Measurements from ENCODE around the gene EZR. TPM values are rescaled to one million over a fixed set of nuclear protein-coding genes. Genes with fewer than 3 reads are reported as not detected.
A peak's percentile ranks its signal among the peaks of the same experiment; 100 is the strongest.

Gene EZR
- total and polyA plus RNA-seq, 2 donors (not counting 1 experiment from before 2014, with no cell fraction given), result 227 to 945 TPM

GRCh38 chr6:158843751-158844683 lies 24.8 kb upstream of the EZR start:
- peak; percentile 53 for DNase-seq
- Histone ChIP-seq H3K79me2 (ENCODE audit: control insufficient read depth, insufficient read depth, low read length) (peaks cover 4% of the 10 kb centered on the region), H3K27ac (ENCODE audit: low read length in 2 of 2) (peak overlapping the region; percentile 62 to 79), H3K9ac (ENCODE audit: low read length) (no peak overlapping the region), H3K4me1 (ENCODE audit: control insufficient read depth in 2 of 2, insufficient read depth in 2 of 2, low read length in 2 of 2) (peaks cover 23 to 24% of the 10 kb centered on the region in 2 donors), H4K20me1 (ENCODE audit: control insufficient read depth, insufficient read depth, low read length, poor library complexity, severe bottlenecking) (no peaks in the 10 kb centered on the region), H3K36me3 (replicated peaks in 1 of 2; ENCODE audit: control extremely low read depth in 1 of 2, control insufficient read depth in 1 of 2, extremely low read depth in 1 of 2, insufficient read depth in 2 of 2, low read length in 1 of 2) (no peaks in the 10 kb centered on the region), H2AFZ (ENCODE audit: insufficient read depth, low read depth, low read length, poor library complexity, severe bottlenecking) (peak overlapping the region; percentile 32), H3K9me3 (ENCODE audit: control extremely low read depth in 1 of 3, control insufficient read depth in 2 of 3, insufficient read depth in 1 of 3, low read length in 2 of 3) (no peaks in the 10 kb centered on the region), H3K27me3 (replicated peaks in 1 of 4; ENCODE audit: control extremely low read depth in 1 of 4, control insufficient read depth in 3 of 4, insufficient read depth in 4 of 4, low read length in 3 of 4) (no peaks in the 10 kb centered on the region), H3K4me2 (replicated peaks; ENCODE audit: low read depth, low read length, poor library complexity, severe bottlenecking) (peak overlapping the region; percentile 51), H3K4me3 (ENCODE audit: control extremely low read depth in 1 of 5, extremely low read depth in 1 of 5, insufficient read depth in 1 of 5, low read depth in 2 of 5, low read length in 4 of 5) (no peak overlapping the region)
- TF ChIP-seq EZH2 (IDR thresholded peaks at IDR 0.05; ENCODE audit: borderline replicate concordance, insufficient read depth, low read depth, low read length, poor library complexity, severe bottlenecking), result no peak
- Mint-ChIP-seq H3K27ac (peak overlapping the region; percentile 53), H3K9me3 (ENCODE audit: insufficient read depth) (no peaks in the 10 kb centered on the region), H3K4me3 (peak overlapping the region; percentile 2), H3K4me1 (peaks cover 38% of the 10 kb centered on the region), H3K27me3 (no peaks in the 10 kb centered on the region)
- peak; percentile 57 for ATAC-seq (ENCODE audit: low read depth)
- ChIA-PET POLR2A (interaction anchor here (0.5 to 2.5 kb wide), 8 partner anchors 9 to 1082 kb away, joined by 3 to 14 read pairs (median 6); partner anchors contain the start of gene EZR), CTCF (interaction anchor here (0.6 to 2.1 kb wide), 5 partner anchors 8 to 25 kb away, joined by 3 to 6 read pairs (median 4); no protein-coding TSS in a partner anchor)
- 87% methylated on average over 3 of the region's 10 CpGs for WGBS (ENCODE audit: insufficient coverage)
- intact Hi-C loops (cut with micrococcal nuclease), result no loop called here

- H3K27me3 Mint-ChIP-seq, result no peaks in the 10 kb centered on the region
- H3K4me2 ChIP-seq (replicated peaks; ENCODE audit: low read depth, low read length, poor library complexity, severe bottlenecking), result no peak overlapping the region
- no peak overlapping the region for H2AFZ ChIP-seq (ENCODE audit: insufficient read depth, low read depth, low read length, poor library complexity, severe bottlenecking)
- H3K9me3 ChIP-seq (ENCODE audit: control extremely low read depth in 1 of 3, control insufficient read depth in 2 of 3, insufficient read depth in 1 of 3, low read length in 2 of 3), result no peaks in the 10 kb centered on the region
- POLR2A ChIA-PET, result interaction anchor here (0.8 to 1.9 kb wide), 2 partner anchors 15 to 28 kb away, joined by 4 to 7 read pairs; no protein-coding TSS in a partner anchor
- H4K20me1 ChIP-seq (ENCODE audit: control insufficient read depth, insufficient read depth, low read length, poor library complexity, severe bottlenecking), result no peaks in the 10 kb centered on the region
- H3K36me3 ChIP-seq (replicated peaks in 1 of 2; ENCODE audit: control extremely low read depth in 1 of 2, control insufficient read depth in 1 of 2, extremely low read depth in 1 of 2, insufficient read depth in 2 of 2, low read length in 1 of 2), result no peaks in the 10 kb centered on the region
- H3K4me3 Mint-ChIP-seq, result no peak overlapping the region
- H3K27ac Mint-ChIP-seq, result no peak overlapping the region
- no peak overlapping the region for H3K27ac ChIP-seq (ENCODE audit: low read length in 2 of 2)
- WGBS (ENCODE audit: insufficient coverage), result 0% methylated on average over 1 of the region's 3 CpGs
- H3K4me1 ChIP-seq (ENCODE audit: control insufficient read depth in 2 of 2, insufficient read depth in 2 of 2, low read length in 2 of 2), result peaks cover 33 to 35% of the 10 kb centered on the region in 2 donors
- no peaks in the 10 kb centered on the region for H3K27me3 ChIP-seq (replicated peaks in 1 of 4; ENCODE audit: control extremely low read depth in 1 of 4, control insufficient read depth in 3 of 4, insufficient read depth in 4 of 4, low read length in 3 of 4)
- DNase-seq, result no peak
- H3K79me2 ChIP-seq (ENCODE audit: control insufficient read depth, insufficient read depth, low read length), result peaks cover 5% of the 10 kb centered on the region
- TF ChIP-seq CTCF (IDR thresholded peaks at IDR 0.05) (no peak), EZH2 (IDR thresholded peaks at IDR 0.05; ENCODE audit: borderline replicate concordance, insufficient read depth, low read depth, low read length, poor library complexity, severe bottlenecking) (no peak)
- no peak overlapping the region for H3K9ac ChIP-seq (ENCODE audit: low read length)
- H3K4me3 ChIP-seq (ENCODE audit: control extremely low read depth in 1 of 5, extremely low read depth in 1 of 5, insufficient read depth in 1 of 5, low read depth in 2 of 5, low read length in 4 of 5), result no peak overlapping the region
- peaks cover 44% of the 10 kb centered on the region for H3K4me1 Mint-ChIP-seq
- H3K9me3 Mint-ChIP-seq (ENCODE audit: insufficient read depth), result no peaks in the 10 kb centered on the region
- intact Hi-C loops (cut with micrococcal nuclease), result no loop called here
- no peak for ATAC-seq (ENCODE audit: low read depth)
- CTCF ChIA-PET, result no interaction called here
Observed at GRCh38 chr6:158841358-158841757, 22.2 kb upstream of the EZR start.
